Osteoblast (primary cell): ENCODE data around the gene CFL1. TPM values are rescaled to one million over a fixed set of nuclear protein-coding genes. Genes with fewer than 3 reads are reported as not detected.

Source experiments
- DNase-seq: peaks from one replicate; pipeline ENCODE4 v3.0.0; 2011; ENCODE audit warnings: low spot score, mixed read lengths; ENCODE audit not compliant: insufficient read length; ENCODE audit errors: missing footprints
- H2AFZ ChIP-seq: 2 replicates; pipeline ENCODE4 v1.6.0; 2011; ENCODE audit warnings: mild to moderate bottlenecking, low read length
- H3K27ac ChIP-seq: 2 replicates; pipeline ENCODE4 v1.5.1; 2011; ENCODE audit warnings: mild to moderate bottlenecking, low read depth, low read length, moderate library complexity
- H3K27me3 ChIP-seq: 2 replicates; pipeline ENCODE4 v1.6.0; 2012; ENCODE audit warnings: mild to moderate bottlenecking, control low read depth, inconsistent platforms, low read length, moderate library complexity; ENCODE audit not compliant: insufficient read depth
- H3K36me3 ChIP-seq: 2 replicates; pipeline ENCODE4 v1.5.1; 2011; ENCODE audit warnings: mild to moderate bottlenecking, low read length, control low read depth, moderate library complexity; ENCODE audit not compliant: insufficient read depth
- H3K4me1 ChIP-seq: 2 replicates; pipeline ENCODE4 v1.5.1; 2011; ENCODE audit warnings: mild to moderate bottlenecking, low read length, control low read depth, moderate library complexity; ENCODE audit not compliant: insufficient read depth
- H3K4me2 ChIP-seq: 2 replicates; pipeline ENCODE4 v1.6.0; 2011; ENCODE audit warnings: mild to moderate bottlenecking, low read length; ENCODE audit not compliant: insufficient read depth
- H3K4me3 ChIP-seq: fragments of 200-600 bp; sonication (generic); 3 replicates; pipeline ENCODE4 v1.5.1; 2012; ENCODE audit warnings: mild to moderate bottlenecking, low read length, inconsistent platforms; ENCODE audit not compliant: insufficient read depth
- H3K79me2 ChIP-seq: 2 replicates; pipeline ENCODE4 v1.6.0; 2012; ENCODE audit warnings: mild to moderate bottlenecking, low read length, control low read depth, inconsistent platforms; ENCODE audit not compliant: insufficient read depth
- H3K9me3 ChIP-seq: 2 replicates; pipeline ENCODE4 v1.5.1; 2011; ENCODE audit warnings: low read depth, low read length, control low read depth
- H4K20me1 ChIP-seq: 2 replicates; pipeline ENCODE4 v1.6.0; 2012; ENCODE audit warnings: mild to moderate bottlenecking, low read length, control low read depth; ENCODE audit not compliant: insufficient read depth
- CTCF ChIP-seq: IDR thresholded peaks from 2 replicates; pipeline ENCODE4 v1.5.1; 2011; ENCODE audit warnings: mild to moderate bottlenecking, low read depth, low read length, moderate library complexity; ENCODE audit errors: extremely low read depth
- total RNA-seq: library from RNA; depleted of rRNA; stranded (reverse); fragments of >200 nt; gene quantifications from 2 replicates; pipeline ENCODE4 v1.2.3, GENCODE V29; 2012

The CFL1 gene
- total RNA-seq, 1 donor = 704 TPM

- Histone ChIP-seq H2AFZ (no peak overlapping the region), H3K9me3 (no peaks in the 10 kb centered on the region), H3K27me3 (no peaks in the 10 kb centered on the region), H3K36me3 (peaks cover 58% of the 10 kb centered on the region), H3K4me3 (no peak overlapping the region), H3K4me1 (peaks cover 14% of the 10 kb centered on the region), H4K20me1 (peaks cover 51% of the 10 kb centered on the region), H3K27ac (no peak overlapping the region), H3K79me2 (peaks cover 48% of the 10 kb centered on the region), H3K4me2 (no peak overlapping the region)
- no peak for TF ChIP-seq CTCF
- DNase-seq = peak; percentile 65
Observed at GRCh38 chr11:65852508-65853245, 5.3 kb downstream of the CFL1 start.

- Histone ChIP-seq H4K20me1 (peaks cover 46% of the 10 kb centered on the region), H3K9me3 (no peaks in the 10 kb centered on the region), H3K36me3 (peaks cover 58% of the 10 kb centered on the region), H3K4me2 (no peak overlapping the region), H3K27ac (no peak overlapping the region), H3K79me2 (peaks cover 41% of the 10 kb centered on the region), H3K4me1 (peaks cover 14% of the 10 kb centered on the region), H3K4me3 (no peak overlapping the region), H3K27me3 (no peaks in the 10 kb centered on the region), H2AFZ (no peak overlapping the region)
- DNase-seq = peak; percentile 50
- no peak for TF ChIP-seq CTCF
Observed at GRCh38 chr11:65851811-65852507, 6.0 kb downstream of the CFL1 start.

- Histone ChIP-seq H3K36me3 (peaks cover 51% of the 10 kb centered on the region), H2AFZ (no peak overlapping the region), H3K9me3 (no peaks in the 10 kb centered on the region), H3K27ac (no peak overlapping the region), H4K20me1 (peaks cover 38% of the 10 kb centered on the region), H3K79me2 (peaks cover 33% of the 10 kb centered on the region), H3K4me1 (peaks cover 7% of the 10 kb centered on the region), H3K4me2 (no peak overlapping the region), H3K27me3 (no peaks in the 10 kb centered on the region), H3K4me3 (no peak overlapping the region)
- DNase-seq = peak; percentile 76
- peak; percentile 46 for TF ChIP-seq CTCF
Observed at GRCh38 chr11:65851083-65851579, 6.8 kb downstream of the CFL1 start.
